ENCODE measurements around the gene BRD7.

- no peak for TF ChIP-seq CTCF (conservative IDR thresholded peaks at IDR 0.05; ENCODE audit: low read depth, low read length)
- no peak for TF ChIP-seq EZH2 (IDR thresholded peaks at IDR 0.05; ENCODE audit: low read length, unreplicated experiment)
- TF ChIP-seq EZH2phosphoT487 (IDR thresholded peaks at IDR 0.05; ENCODE audit: borderline replicate concordance, low read length) = no peak
These were observed 89.3 kb downstream of the BRD7 start for GRCh38 chr16:50279504-50279865.

Measured in PC-3 (cell line).